ENCODE measurements around the gene LDLRAD3.

DNA sequence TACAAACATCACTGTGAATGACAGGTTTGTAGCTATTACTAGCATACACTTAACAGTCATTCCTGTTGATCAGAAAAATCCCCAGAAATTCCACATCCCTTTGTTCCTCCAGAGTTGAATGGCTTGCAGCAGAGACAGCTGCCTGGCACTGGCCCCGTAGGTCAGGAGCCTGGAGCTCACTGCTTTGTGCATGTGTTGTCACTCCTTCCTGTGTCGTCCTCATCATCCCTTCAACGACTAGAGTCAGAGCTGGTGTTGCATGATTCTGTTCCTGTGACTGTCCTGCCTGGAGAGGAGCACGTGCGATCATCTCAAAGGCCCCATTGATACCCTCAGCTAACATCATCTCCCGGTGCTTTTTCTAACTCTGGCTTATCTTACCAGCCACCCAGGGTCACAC lies 58.3 kb downstream of the LDLRAD3 start:
- TF ChIP-seq CTCF (IDR thresholded peaks at IDR 0.05) (no peak), EZH2 (IDR thresholded peaks at IDR 0.05) (no peak)
